ENCODE measurements around the gene RNF215.
A peak's percentile ranks its signal among the peaks of the same experiment; 100 is the strongest.
"Not testable (repeated sequence)": the region's sequence is repeated elsewhere in the genome, so short reads cannot be mapped to it uniquely, and the experiment has no call there.

RNF215 gene

DNA sequence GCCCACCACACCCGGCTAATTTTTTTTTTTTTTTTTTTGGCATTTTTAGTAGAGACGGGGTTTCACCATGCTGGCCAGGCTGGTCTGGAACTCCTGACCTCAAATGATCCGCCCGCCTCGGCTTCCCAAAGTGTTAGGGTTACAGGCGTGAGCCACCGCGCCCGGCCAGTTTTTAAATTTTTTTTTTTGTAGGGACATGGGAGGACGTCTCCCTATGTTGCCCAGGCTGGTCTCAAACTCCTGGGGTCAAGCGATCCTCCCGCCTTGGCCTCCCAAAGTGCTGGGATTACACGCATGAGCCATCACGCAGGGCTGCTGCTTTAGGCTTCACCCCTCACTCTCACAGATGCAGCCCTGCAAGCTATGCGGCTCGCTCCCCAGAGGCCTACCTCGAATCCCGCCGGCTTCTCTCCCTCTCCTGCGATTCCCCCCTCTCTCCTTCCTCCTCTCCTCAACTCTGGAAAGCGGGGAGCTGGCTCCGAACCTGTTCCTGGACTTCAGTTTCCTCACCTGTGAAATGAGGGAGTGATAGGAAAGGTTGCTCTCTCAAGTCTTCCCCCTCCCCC is 29.5 kb downstream of the RNF215 start:
- DNase-seq, result no peak

DNA sequence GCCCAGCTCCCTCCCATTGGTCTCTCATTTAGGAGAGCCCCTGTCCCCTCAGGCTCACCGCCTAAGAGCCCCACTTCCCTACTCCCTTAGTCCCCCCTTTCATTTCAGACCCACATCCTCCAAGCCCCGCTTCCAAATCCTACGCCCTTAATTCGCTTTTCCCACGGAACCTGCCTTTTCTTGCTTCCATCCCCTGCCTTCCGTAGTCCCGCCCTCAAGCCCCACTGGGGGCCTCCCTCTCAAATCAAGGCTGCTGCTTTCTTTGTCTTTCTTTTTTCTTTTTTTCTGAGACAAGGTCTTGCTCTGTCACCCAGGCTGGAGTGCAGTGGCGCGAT is 30.0 kb downstream of the RNF215 start:
- DNase-seq, result no peak

DNA sequence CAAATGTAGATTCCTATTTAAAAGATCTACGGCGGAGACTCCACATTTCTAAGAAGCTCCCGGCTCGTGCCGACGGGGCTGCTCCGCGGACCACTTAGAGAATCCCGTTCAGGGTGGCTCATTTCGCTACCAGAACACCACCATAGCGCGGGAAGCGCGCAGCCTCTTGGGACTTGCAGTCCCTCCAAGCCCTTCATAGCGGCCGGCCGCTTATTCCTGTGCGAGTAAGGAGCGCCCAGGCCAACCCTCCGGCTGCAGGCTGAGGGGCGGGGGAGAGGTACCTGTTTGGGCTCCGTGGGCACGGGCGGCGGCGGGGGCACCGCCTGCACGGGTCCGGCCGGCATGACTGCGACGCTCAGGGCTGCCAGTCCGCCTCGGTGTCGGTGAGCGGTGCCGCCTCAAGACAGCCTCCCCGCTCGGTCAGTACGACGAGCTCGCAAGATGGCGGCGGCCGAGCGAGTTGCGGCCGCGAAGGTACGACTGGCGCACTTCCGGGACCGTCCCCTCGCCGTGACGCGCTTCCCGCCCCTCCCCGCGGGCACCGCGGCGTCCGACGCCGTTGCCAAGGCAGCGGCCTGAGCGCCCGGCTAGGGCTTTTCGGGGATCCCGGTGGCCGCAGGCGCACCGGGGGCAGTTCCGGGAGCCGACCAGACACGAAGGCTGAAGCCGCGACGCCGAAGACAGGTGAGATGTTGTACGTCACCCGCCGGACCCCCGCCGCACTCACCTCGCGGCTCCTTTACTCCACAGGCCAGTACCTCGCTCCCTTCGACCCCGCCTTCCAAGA is 30.6 kb downstream of the RNF215 start, which contains the start of the genes CCDC157 and SF3A1:
Gene CCDC157, plus strand, starts transcription at position 559 of the 787 bp plus-strand sequence. CDS start 8,994 bp downstream, outside the sequence.
Gene SF3A1, minus strand, starts transcription at position 446 of the 787 bp plus-strand sequence. Its CDS starts 102 bp downstream, at position 344.
- peak; percentile 85 for DNase-seq

DNA sequence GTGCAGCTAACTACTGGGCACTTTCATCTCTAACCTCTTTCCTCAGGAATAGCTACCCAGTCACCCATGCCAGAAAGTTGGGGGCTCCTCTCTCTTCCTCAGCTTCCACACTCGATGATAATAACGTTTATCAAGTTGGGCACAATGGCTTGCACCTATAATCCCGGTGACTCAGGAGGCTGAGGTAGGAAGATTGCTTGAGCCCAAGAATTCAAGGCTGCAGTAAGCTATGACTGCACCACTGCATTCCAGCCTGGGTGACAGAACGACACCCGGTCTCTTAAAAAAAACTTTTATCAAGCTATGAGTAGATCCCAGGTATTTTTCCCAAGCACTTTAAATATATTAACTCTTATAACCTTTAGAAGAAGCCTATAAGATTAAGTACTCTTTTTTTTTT is 32.6 kb downstream of the RNF215 start:
- DNase-seq, result no peak

DNA sequence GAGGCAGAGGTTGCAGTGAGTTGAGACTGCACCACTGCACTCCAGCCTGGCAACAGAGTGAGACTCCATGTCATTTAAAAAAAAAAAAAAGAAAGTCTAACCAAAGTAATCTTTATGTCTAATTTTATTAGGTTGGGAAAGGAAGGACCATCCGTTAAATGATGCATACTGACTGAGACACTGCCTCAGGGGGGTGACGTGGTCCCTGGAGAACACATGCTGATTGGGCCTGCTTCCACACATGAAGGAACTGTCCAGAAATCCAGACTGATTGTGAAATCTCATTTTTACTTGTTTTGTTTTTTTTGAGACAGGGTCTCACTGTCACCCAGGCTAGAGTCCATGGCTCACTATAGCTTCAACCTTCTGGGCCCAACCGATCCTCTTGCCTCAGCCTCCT is 36.0 kb downstream of the RNF215 start:
- no peak for DNase-seq

DNA sequence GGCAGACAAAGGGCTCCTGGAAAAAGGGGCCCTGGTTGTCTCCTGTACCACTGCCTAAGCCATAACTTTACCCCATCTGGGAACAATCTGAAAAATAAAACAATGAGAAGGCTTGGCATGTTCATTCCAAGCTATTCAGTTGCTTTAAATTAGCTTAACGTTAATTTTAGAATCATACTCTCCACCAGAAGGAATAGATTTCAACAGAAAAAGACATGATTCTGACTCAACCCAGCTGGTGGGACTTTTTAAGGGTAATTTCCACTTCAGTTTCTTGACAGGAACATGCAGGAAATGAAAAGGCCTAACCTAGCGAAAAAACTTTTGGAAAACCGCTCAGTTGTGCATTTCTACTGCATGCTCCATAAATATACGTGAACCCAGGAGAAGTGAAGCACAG is 38.4 kb downstream of the RNF215 start:
- DNase-seq, result peak; percentile 18

DNA sequence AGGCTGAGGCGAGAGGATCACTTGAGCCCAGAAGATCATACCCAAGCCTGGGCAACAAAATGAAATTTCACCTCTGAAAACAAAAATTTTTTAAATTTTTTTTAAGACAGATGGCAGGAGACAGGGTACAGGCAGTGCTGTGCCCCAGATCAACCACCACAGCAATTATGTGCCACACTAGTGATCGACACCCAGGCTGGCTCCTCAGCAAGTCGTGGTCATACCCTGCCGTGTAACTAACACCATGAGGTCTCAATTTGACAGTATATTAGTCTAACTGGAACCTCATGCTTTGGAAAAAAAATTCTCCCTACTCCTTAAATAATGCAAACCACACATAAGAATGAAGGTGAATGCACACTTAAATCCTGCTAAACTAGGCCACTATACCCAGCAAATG is 38.8 kb downstream of the RNF215 start:
- DNase-seq, result no peak

DNA sequence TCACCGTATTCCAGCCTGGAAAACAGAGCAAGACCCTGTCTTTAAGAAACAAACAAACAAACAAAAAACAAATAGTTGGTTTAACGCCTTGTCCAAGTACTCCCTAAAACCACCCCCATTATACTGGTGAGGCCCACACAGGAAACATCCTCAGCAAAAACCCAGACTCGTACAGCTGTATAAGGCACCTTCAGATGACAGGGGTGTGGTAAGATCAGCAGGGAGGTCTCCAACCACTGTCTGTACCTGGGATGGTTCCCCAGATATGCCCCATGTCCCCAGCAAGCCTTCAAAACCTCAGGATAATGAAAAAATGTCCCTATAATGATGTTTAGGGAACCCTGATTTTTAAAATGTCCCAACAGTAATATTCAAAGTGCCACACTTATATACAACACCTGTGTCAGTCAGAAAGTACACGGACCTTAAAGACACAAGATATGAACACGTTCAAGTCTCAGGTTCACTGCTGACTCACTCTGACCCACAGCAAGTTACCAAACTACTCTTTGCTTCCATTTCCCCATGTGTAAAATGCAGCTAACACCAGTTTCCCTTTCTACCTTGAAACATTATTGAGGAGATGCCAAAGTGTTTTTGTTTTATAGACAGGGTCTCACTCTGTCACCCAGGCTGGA is 39.8 kb downstream of the RNF215 start:
- no peak for DNase-seq

DNA sequence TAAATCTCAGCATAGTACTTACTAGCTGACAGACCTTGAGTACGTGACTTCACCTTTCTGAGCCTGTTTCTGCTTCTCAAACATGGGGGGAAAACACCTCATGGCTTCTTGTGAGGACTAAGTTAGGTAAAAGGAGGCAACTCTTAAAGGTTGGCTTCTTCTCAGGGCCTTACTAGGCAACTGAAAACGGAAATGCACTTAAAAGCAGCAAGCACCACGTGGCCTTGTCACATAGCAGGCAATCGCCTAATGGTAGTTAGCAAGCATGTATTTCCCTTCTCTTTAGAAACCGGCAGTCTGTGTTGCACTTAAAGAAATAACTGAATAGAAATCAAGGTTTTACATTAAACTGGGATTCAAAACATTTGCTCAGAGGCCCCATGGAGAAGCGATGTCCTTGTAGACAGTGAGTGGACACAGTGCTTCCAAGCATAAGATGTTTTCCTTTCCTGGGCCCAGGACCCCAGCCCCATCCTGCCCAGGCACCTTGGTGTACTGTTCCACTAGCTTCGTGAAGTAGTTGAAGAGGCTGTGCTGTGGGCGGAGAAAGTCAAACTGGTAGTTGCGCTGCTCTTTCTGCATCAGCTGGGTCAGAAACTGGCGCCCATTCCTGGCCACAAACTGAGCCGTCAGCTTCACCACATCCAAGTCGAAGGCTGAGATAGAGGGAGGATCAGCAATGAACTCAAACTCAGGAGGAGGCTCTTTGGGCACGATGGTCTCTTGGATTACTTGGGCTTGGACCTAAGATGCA is 42.6 kb downstream of the RNF215 start:
- DNase-seq, result no peak

DNA sequence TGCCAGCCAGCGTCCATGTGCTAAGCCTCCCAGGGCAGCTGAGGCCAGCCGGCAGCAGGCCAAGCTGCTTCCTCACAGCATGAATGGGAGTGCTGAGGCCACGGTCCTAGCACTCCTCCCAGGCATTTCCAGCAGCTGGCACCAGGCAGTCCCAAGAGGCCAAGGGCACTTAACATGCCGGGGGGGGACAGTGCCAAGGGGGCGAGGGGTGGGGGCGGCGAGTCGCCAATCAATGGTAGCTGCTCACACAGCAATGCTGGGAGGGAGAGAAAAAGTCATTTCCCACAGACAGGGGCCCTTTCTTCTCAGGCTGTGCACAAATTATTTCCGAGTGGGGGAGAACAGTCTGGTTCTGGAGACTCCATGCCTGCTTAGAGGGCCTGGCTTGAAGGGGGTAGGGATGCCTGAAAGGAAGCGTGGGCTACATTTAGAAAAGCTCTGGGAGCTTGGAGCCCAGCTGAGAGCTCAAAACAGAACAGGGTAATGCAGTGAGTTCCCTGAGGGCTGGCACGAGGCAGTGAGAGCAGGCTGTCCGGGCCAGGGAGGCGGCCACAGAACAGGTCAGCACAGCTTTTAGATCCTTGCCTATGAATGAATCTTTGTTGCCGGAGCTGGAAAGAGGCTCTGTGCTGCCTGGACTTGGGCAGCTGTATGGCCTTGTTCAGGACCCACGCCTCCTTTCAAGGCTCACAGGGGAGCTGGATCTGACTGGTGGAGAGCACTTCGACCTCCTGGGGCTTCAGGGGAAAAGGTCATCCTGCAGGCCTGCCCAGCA is 46.1 kb downstream of the RNF215 start:
- no peak for DNase-seq

DNA sequence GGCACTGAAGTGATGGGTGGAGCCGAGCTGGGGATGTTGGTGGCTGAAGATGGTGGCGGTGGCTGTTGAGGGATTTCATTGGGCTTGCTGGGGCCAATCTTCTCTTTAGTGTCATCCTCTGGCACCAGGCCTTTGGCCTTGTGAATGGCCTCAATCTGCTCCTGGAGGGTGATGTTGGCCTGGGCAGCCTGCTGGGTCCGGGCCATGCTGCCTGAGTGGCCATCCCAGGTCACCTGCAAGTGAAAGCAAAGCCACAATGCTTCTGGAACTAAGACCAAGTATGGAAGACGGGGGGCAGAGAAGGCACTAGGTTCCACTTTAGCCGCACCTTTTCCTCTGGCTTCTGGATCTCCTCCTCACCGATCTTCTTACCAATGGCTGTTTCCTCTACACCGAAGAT is 48.4 kb downstream of the RNF215 start:
- DNase-seq, result no peak

DNA sequence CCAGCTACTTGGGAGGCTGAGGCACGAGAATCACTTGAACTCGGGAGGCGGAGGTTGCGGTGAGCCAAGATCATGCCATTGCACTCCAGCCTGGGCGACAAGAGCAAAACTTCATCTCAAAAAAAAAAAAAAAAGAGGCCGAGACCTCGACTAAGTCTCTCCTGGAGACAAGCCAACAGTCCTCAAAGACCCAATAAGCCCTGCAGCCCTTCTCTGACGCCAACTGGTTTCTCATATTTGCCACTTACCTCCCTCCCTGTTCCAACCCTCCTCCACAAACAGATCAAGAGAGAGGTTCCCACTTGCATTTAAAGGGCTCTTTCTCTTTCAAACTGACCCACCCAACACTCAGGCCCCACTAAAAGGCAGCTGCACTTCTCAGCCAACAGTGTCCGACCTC is 48.9 kb downstream of the RNF215 start:
- not testable (repeated sequence) for DNase-seq

DNA sequence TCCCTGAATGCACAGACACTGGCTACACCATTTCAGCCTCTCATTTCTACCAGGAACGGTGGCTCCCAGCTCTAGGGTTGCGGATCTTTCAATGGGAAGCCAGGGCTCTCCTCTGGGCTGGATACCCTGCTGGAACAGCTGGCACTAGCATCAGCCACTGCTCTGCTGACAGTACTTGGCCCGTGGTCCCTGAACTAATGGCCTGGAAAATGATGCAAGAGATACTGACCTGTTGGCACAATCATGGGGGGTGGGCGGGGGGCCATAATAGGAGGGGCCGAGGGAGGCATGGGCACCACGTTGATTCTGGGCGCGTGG is 49.8 kb downstream of the RNF215 start:
- DNase-seq, result no peak

DNA sequence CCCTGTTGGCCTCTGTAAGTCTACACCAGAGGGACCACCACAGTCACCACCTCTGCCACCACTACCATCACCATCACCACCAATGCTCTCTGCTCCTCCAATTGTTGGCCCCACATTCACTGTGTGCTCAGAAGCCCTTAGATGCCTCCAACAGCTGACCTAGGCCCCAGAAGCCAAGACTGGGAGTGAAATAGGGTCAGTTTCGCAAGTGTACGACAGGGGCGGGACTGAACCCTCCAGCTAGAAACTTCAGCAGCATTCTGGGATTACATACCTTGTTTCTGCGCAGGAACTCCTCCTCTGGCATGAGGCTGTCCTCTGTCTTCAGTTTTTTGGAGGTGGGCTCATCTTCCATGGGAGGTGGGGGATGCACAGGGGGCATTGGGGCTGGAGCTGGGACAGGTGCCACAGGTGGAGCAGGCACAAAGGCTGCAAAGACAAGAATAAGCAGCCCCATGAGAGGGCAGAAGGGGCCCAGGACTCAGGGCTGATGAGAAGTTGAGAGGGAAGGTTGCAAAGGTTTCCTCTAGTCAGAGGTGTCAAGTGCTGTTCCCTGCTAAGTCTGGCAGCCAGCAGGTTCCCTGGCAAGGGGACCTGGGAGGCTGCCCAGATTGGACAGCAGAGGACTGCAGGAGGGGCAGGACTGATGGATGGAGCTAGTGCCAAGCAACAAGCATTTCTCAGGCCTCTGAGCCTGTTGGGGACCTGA is 50.3 kb downstream of the RNF215 start:
- DNase-seq, result no peak

DNA sequence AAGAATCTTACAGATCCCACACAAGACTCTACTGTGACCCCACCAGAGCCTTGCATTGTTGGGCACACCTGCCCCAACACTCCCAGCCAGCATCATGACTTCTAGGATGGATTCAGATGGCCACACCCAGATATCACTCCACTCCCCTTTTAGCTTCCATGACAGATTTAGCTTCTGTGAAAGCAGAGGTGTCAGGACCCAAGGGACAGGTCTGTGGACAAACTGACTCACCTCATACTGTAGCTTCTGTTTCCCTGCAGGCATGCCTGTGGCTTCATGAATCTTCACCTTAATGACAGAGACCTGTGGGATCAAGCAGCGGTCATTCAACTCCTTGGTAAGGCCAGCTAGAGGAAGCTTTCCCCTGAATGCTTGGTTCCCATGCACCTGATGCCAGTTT is 52.0 kb downstream of the RNF215 start:
- DNase-seq, result no peak

DNA sequence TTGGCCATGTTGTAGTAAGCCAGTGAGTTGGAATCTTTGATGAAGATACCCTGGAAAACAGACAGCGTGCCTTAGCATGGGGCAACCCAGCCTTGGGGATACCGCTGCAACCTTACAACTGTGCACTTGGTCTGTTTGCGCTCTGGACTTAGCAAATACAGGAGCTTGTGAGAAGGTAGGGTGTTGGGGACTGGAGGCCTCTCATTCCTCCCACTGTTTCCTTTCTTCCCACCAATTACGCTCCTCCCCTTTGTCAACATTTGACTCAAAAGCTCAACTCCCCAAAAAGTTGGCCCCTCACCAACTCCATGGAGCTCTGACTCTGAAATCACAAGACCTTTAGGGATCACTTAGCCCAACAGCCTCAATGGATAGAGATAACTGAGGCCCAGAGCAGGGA is 52.6 kb downstream of the RNF215 start:
- DNase-seq, result no peak

DNA sequence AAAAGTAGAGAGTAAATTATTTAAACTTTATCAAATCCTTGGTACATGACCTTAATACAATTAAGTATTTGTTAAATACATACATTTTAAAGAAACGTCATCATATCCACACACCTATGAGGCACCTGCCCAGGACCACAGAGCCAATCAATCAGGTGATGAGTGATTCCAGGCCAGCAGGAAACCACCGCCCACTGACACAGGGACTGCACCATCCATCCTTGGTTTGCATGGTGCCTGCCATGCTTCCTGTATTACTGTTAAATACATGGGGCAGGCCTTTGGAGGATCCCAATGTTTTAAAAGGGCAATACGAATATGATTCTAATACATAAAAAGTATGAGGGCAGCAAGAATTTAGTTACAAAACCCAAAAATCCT is 53.5 kb downstream of the RNF215 start:
- no peak for DNase-seq

DNA sequence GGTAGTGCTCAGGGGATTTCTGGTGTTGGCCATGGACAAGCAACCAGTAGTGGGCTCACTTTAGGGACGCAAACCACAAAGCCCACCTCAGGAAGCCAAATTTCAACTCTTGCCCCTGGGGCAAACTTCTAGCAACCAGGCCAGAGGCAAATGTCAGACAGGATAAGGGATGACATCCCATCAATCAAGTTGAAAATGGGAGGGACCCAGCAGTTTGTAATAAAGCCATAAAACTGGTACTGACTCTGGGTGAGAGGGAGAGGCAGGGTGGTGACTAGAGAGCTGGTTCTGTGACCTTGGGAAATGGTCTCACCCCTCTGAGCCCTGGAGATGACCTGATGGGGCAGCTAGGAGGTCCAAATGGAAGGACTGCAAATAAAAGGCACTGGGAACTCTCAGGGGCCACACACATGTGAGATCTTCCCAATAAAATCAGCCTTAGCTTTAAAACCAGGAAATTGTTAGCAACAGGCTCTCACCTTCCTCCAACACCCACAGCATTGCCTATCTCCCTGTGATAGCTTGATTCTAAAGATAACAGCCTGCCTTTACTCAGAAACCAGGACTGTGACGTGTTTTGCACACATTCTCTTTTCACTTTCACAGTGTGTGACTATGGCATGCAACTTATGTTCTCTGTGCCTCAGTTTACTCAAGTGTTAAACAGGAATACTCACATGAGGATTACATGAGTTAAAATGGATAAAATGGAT is 54.1 kb downstream of the RNF215 start:
- no peak for DNase-seq

DNA sequence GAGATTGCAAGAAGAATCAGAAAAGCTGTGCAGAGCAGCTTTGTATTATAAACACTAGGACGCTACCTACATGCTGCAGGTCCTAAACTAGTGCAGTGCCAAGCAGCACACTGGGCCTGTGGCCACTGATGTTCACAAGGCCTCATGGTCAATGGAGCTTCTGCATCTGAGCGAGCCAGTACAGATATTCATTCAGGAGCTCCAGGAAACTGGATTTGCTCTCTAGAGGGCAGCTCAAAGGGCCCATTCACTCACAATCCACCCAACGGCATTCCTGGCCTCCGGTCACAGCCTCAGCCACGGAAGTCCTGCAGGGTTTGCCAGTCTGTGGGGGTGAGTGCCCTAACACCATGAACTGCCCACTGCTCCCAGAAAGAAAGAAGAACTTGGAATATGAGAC is 54.7 kb downstream of the RNF215 start:
- no peak for DNase-seq

All from fibroblast of upper back skin (primary cell).